ENCODE results near the gene FBRSL1. TPM values are rescaled to one million over a fixed set of nuclear protein-coding genes. Genes with fewer than 3 reads are reported as not detected.

Gene FBRSL1
- total RNA-seq, 3 donors from 2014 or later, result 3.5 to 9.8 (median 7.2) TPM

- Histone ChIP-seq H3K27me3 (no peaks in the 10 kb centered on the region), H3K36me3 (no peaks in the 10 kb centered on the region), H3K9me3 (no peaks in the 10 kb centered on the region), H3K4me1 (no peaks in the 10 kb centered on the region), H3K27ac (no peak overlapping the region), H3K4me3 (no peak overlapping the region)
- no peak for TF ChIP-seq POLR2AphosphoS5 (IDR thresholded peaks at IDR 0.05)
- no peak for TF ChIP-seq POLR2A (IDR thresholded peaks at IDR 0.05)
- TF ChIP-seq CTCF (IDR thresholded peaks at IDR 0.05), result no peak
- DNase-seq (ENCODE audit: low spot score in 2 of 2), result no peak
- intact Hi-C loops (cut with DNase I; ENCODE audit: low total_unique reads), result no loop called here
These were observed 48.1 kb downstream of the FBRSL1 start for GRCh38 chr12:132537836-132538662.

GRCh38 chr12:132538663-132538990, 48.7 kb downstream of the FBRSL1 start:
- Histone ChIP-seq H3K9me3 (no peaks in the 10 kb centered on the region), H3K4me1 (no peaks in the 10 kb centered on the region), H3K36me3 (no peaks in the 10 kb centered on the region), H3K27ac (no peak overlapping the region), H3K4me3 (no peak overlapping the region), H3K27me3 (no peaks in the 10 kb centered on the region)
- no peak for TF ChIP-seq CTCF (IDR thresholded peaks at IDR 0.05)
- TF ChIP-seq POLR2AphosphoS5 (IDR thresholded peaks at IDR 0.05), result no peak
- TF ChIP-seq POLR2A (IDR thresholded peaks at IDR 0.05), result no peak
- no peak for DNase-seq (ENCODE audit: low spot score in 2 of 2)
- intact Hi-C loops (cut with DNase I; ENCODE audit: low total_unique reads), result no loop called here

- Histone ChIP-seq H3K27me3 (no peaks in the 10 kb centered on the region), H3K4me1 (no peaks in the 10 kb centered on the region), H3K4me3 (no peak overlapping the region), H3K36me3 (no peaks in the 10 kb centered on the region), H3K9me3 (no peaks in the 10 kb centered on the region), H3K27ac (no peak overlapping the region)
- no peak for DNase-seq (ENCODE audit: low spot score in 2 of 2)
- TF ChIP-seq POLR2A (IDR thresholded peaks at IDR 0.05) (no peak), POLR2AphosphoS5 (IDR thresholded peaks at IDR 0.05) (no peak), CTCF (IDR thresholded peaks at IDR 0.05) (no peak)
- intact Hi-C loops (cut with DNase I; ENCODE audit: low total_unique reads), result no loop called here
These were observed 49.2 kb downstream of the FBRSL1 start for GRCh38 chr12:132539016-132539773.

- Histone ChIP-seq H3K4me1 (no peaks in the 10 kb centered on the region), H3K4me3 (no peak overlapping the region), H3K27ac (no peak overlapping the region), H3K36me3 (no peaks in the 10 kb centered on the region), H3K9me3 (no peaks in the 10 kb centered on the region), H3K27me3 (no peaks in the 10 kb centered on the region)
- no peak for DNase-seq (ENCODE audit: low spot score in 2 of 2)
- intact Hi-C loops (cut with DNase I; ENCODE audit: low total_unique reads), result no loop called here
- TF ChIP-seq POLR2AphosphoS5 (IDR thresholded peaks at IDR 0.05) (no peak), POLR2A (IDR thresholded peaks at IDR 0.05) (no peak), CTCF (IDR thresholded peaks at IDR 0.05) (no peak)
These were observed 50.5 kb downstream of the FBRSL1 start for GRCh38 chr12:132540436-132540835.

- Histone ChIP-seq H3K36me3 (no peaks in the 10 kb centered on the region), H3K27ac (no peak overlapping the region), H3K27me3 (no peaks in the 10 kb centered on the region), H3K9me3 (no peaks in the 10 kb centered on the region), H3K4me3 (no peak overlapping the region), H3K4me1 (no peaks in the 10 kb centered on the region)
- intact Hi-C loops (cut with DNase I; ENCODE audit: low total_unique reads), result no loop called here
- TF ChIP-seq POLR2AphosphoS5 (IDR thresholded peaks at IDR 0.05) (no peak), POLR2A (IDR thresholded peaks at IDR 0.05) (no peak), CTCF (IDR thresholded peaks at IDR 0.05) (no peak)
- DNase-seq (ENCODE audit: low spot score in 2 of 2), result no peak
These were observed 51.2 kb downstream of the FBRSL1 start for GRCh38 chr12:132541200-132541599.

Data from breast epithelium (tissue), 4 donors.